Measurements from ENCODE around the gene SIRT5. TPM values are rescaled to one million over a fixed set of nuclear protein-coding genes. Genes with fewer than 3 reads are reported as not detected.

SIRT5 gene
- total RNA-seq, 1 donor from 2014 or later = 12.4 TPM

DNA sequence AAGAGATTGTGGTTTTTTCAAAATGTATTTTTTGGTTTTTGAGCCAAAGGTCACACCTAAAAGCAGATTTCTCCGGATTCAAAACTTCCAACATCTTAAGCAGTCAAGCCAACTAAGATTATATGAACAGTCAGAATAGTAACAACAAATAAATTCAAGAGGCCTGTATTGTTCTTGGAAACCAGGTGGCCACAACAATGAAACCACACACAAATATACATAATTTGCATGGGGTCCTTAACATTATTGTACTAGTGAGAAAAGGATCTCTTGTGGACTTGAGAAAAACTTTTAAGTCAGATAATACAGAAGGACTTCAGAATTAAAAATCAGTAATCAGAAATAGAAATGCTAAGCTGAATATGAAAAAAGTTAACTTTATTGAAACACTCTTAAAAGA, 81.3 kb downstream of the SIRT5 start:
- Mint-ChIP-seq H3K36me3 (ENCODE audit: low read depth) (peaks cover 27% of the 10 kb centered on the region), H3K27ac (no peak overlapping the region), H3K4me3 (no peak overlapping the region), H3K9me3 (no peaks in the 10 kb centered on the region), H3K27me3 (no peaks in the 10 kb centered on the region), H3K4me1 (peaks cover 13% of the 10 kb centered on the region)
- ChIA-PET POLR2A (no interaction called here), CTCF (no interaction called here)
- TF ChIP-seq, protein P1, sequence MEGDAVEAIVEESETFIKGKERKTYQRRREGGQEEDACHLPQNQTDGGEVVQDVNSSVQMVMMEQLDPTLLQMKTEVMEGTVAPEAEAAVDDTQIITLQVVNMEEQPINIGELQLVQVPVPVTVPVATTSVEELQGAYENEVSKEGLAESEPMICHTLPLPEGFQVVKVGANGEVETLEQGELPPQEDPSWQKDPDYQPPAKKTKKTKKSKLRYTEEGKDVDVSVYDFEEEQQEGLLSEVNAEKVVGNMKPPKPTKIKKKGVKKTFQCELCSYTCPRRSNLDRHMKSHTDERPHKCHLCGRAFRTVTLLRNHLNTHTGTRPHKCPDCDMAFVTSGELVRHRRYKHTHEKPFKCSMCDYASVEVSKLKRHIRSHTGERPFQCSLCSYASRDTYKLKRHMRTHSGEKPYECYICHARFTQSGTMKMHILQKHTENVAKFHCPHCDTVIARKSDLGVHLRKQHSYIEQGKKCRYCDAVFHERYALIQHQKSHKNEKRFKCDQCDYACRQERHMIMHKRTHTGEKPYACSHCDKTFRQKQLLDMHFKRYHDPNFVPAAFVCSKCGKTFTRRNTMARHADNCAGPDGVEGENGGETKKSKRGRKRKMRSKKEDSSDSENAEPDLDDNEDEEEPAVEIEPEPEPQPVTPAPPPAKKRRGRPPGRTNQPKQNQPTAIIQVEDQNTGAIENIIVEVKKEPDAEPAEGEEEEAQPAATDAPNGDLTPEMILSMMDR (IDR thresholded peaks at IDR 0.05) = no peak
- ATAC-seq (ENCODE audit: low read depth) (no peak), DNase-seq (no peak)
- intact Hi-C loops (cut with micrococcal nuclease) = no loop called here

DNA sequence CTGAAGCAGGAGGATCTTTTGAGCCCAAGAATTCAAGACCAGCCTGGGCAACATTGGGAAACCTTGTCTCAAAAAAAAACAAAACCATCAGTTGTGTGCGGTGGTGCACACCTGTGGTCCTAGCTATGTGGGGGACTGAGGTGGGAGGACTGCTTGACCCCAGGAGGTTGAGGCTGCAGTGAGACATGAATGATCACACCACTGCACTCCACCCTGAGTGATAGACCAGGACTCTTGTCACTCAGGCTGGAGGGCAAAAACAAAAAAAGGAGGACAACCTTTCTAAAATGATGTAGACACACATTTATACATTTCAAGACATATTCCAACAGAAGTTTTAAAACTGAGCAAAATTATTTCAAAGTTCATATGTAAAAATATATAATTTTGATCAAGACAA, 85.9 kb downstream of the SIRT5 start:
- no peak overlapping the region for H3K27ac Mint-ChIP-seq
- CTCF ChIA-PET = no interaction called here
- H3K4me3 Mint-ChIP-seq = no peak overlapping the region
- H3K9me3 Mint-ChIP-seq = no peaks in the 10 kb centered on the region
- intact Hi-C loops (cut with micrococcal nuclease) = no loop called here
- H3K36me3 Mint-ChIP-seq (ENCODE audit: low read depth) = peaks cover 11% of the 10 kb centered on the region
- H3K4me1 Mint-ChIP-seq = peaks cover 49% of the 10 kb centered on the region
- TF ChIP-seq, protein P1 (IDR thresholded peaks at IDR 0.05) = no peak
- POLR2A ChIA-PET = no interaction called here
- DNase-seq = no peak
- H3K27me3 Mint-ChIP-seq = no peaks in the 10 kb centered on the region
- ATAC-seq (ENCODE audit: low read depth) = no peak

DNA sequence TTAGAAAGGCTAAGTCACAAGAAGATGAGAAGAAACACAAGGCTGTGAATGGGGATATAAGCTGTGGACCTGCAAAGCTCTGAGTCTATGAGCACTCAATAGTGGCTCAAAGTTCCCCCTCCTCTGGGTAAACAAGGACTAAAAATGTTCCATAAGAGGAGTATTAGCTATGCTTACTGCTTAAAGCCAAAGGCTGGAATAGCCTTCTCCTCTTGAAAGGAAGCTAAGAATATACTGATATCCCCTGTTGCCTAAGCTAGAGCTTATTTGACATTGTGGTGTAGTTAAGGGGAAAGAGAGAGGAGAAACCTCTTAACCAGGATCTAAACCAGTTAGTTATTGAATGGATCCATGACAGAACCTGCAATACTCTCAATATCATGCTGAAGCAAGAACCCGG, 86.5 kb downstream of the SIRT5 start:
- Mint-ChIP-seq H3K27me3 (no peaks in the 10 kb centered on the region), H3K9me3 (no peaks in the 10 kb centered on the region), H3K27ac (no peak overlapping the region), H3K4me1 (peaks cover 52% of the 10 kb centered on the region), H3K36me3 (ENCODE audit: low read depth) (peaks cover 6% of the 10 kb centered on the region), H3K4me3 (no peak overlapping the region)
- TF ChIP-seq, protein P1 (IDR thresholded peaks at IDR 0.05) = no peak
- POLR2A ChIA-PET = no interaction called here
- CTCF ChIA-PET = no interaction called here
- ATAC-seq (ENCODE audit: low read depth) = no peak
- intact Hi-C loops (cut with micrococcal nuclease) = no loop called here
- no peak for DNase-seq

DNA sequence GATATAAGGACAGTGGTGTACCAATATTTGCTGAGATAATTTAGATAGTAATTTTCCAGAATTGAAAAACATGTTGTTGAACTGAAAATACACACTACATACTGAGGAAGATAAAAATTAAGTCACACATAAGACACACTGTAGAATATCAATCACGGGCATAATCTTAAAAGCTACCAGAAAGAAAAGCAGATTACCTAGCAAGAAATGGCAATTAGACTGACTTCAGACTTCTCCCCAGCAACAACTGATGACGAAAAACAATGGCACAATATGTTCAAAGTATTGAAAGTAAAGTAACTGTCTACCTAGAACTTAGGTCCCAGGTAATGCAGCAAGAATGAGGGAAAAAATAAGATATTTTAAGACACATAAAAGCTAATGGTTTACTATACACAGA, 87.2 kb downstream of the SIRT5 start:
- Mint-ChIP-seq H3K36me3 (ENCODE audit: low read depth) (peaks cover 3% of the 10 kb centered on the region), H3K27me3 (no peaks in the 10 kb centered on the region), H3K4me1 (peaks cover 58% of the 10 kb centered on the region), H3K27ac (no peak overlapping the region), H3K4me3 (no peak overlapping the region), H3K9me3 (no peaks in the 10 kb centered on the region)
- POLR2A ChIA-PET = no interaction called here
- DNase-seq (no peak), ATAC-seq (ENCODE audit: low read depth) (no peak)
- TF ChIP-seq, protein P1 (IDR thresholded peaks at IDR 0.05) = no peak
- intact Hi-C loops (cut with micrococcal nuclease) = no loop called here
- CTCF ChIA-PET = no interaction called here

DNA sequence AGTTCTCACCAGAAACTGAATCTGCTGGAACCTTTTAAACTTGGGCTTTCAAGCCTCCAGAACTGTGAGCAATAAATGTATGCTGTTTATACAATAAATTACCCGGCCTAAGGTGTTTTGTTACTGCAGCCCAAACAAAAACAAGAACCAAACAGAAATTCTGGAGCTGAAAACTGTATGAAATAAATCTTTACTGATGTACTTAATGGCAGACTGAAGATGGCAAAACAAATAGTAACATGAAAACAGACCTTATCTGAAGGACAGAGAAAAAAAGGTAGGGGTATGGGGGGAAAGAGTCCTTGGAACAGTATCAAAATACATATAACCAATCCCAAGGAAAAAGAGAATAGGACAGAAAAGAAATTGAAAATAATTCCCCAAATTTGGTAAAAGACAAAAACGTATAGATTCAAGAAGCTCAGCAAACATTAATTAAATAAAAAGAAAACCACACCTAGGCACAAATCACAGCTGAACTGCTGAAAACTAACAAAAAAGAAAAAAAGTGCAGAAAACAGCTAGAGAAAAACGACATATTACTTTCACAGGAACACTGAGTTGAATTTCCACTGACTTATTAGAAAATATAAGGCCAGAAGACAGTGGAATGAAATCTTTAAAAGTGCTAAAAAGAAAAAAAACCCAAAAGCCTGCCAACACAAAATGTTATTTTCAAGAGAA, 88.4 kb downstream of the SIRT5 start:
- intact Hi-C loops (cut with micrococcal nuclease) = no loop called here

More for the DNA sequence above, 88.4 kb downstream of the SIRT5 start:
- H3K4me3 Mint-ChIP-seq = no peak overlapping the region
- no peaks in the 10 kb centered on the region for H3K9me3 Mint-ChIP-seq
- no peaks in the 10 kb centered on the region for H3K27me3 Mint-ChIP-seq
- H3K4me1 Mint-ChIP-seq = peaks cover 65% of the 10 kb centered on the region
- no peak overlapping the region for H3K27ac Mint-ChIP-seq
- H3K36me3 Mint-ChIP-seq (ENCODE audit: low read depth) = no peaks in the 10 kb centered on the region
- TF ChIP-seq, protein P1 (IDR thresholded peaks at IDR 0.05) = no peak
- no peak for DNase-seq
- ChIA-PET CTCF (interaction anchor here (0.6 kb wide), 1 partner anchor 505 kb away, joined by 3 read pairs; no protein-coding TSS in a partner anchor), POLR2A (no interaction called here)
- ATAC-seq (ENCODE audit: low read depth) = no peak

Data from activated B cell treated with CpG ODN at 0.5 μM for 24 hours (primary cell).